HG02870 (cell line): ENCODE measurements around the gene NHSL2.

Experiments
- ATAC-seq: cut with Tn5 transposase; IDR thresholded peaks from one replicate; pipeline ENCODE4 v1.9.1; 2021; ENCODE audit warnings: mild to moderate bottlenecking, moderate library complexity; ENCODE audit not compliant: unreplicated experiment

NHSL2 gene

GRCh38 chrX:72102126-72102525 is 191.5 kb downstream of the NHSL2 start:
- no peak for ATAC-seq

GRCh38 chrX:72102760-72103159 is 192.1 kb downstream of the NHSL2 start:
- no peak for ATAC-seq

- ATAC-seq, result peak; percentile 54
Measured at GRCh38 chrX:72105436-72105835, 194.8 kb downstream of the NHSL2 start.

GRCh38 chrX:72107320-72107719 is 196.7 kb downstream of the NHSL2 start:
- no peak for ATAC-seq

GRCh38 chrX:72107841-72108595 is 197.4 kb downstream of the NHSL2 start:
- ATAC-seq, result no peak

GRCh38 chrX:72108666-72109065 is 198.0 kb downstream of the NHSL2 start:
- no peak for ATAC-seq

GRCh38 chrX:72110051-72110875 is 199.6 kb downstream of the NHSL2 start:
- no peak for ATAC-seq

- ATAC-seq, result no peak
Measured at GRCh38 chrX:72110876-72111708, 200.4 kb downstream of the NHSL2 start.

GRCh38 chrX:72113461-72113860 is 202.8 kb downstream of the NHSL2 start:
- ATAC-seq, result no peak

GRCh38 chrX:72114306-72114705 is 203.7 kb downstream of the NHSL2 start:
- no peak for ATAC-seq

- ATAC-seq, result no peak
Measured at GRCh38 chrX:72114807-72115206, 204.2 kb downstream of the NHSL2 start.

- ATAC-seq, result no peak
Measured at GRCh38 chrX:72115380-72115779, 204.7 kb downstream of the NHSL2 start.

- no peak for ATAC-seq
Measured at GRCh38 chrX:72117636-72118210, 207.1 kb downstream of the NHSL2 start.

- ATAC-seq, result no peak
Measured at GRCh38 chrX:72120837-72121236, 210.2 kb downstream of the NHSL2 start.

- peak; percentile 39 for ATAC-seq
Measured at GRCh38 chrX:72121383-72121782, 210.7 kb downstream of the NHSL2 start.

GRCh38 chrX:72122621-72123337 is 212.1 kb downstream of the NHSL2 start:
- ATAC-seq, result no peak

GRCh38 chrX:72123471-72124185 is 213.0 kb downstream of the NHSL2 start:
- ATAC-seq, result no peak

- no peak for ATAC-seq
Measured at GRCh38 chrX:72124540-72125201, 214.0 kb downstream of the NHSL2 start.
